GM23338 (cell line): ENCODE measurements around the gene TIMM21. TPM values are rescaled to one million over a fixed set of nuclear protein-coding genes. Genes with fewer than 3 reads are reported as not detected.

ENCODE experiments used
- ATAC-seq: fragments of 200-7000 bp; cut with Tn5 transposase; 3 replicates; pipeline ENCODE4 v1.9.1; 2020
- DNase-seq: peaks from one replicate; pipeline ENCODE4 v3.0.0-alpha.2; 2015; ENCODE audit warnings: low spot score
- H2AFZ ChIP-seq: fragments of 200-600 bp; sonication (generic); 2 replicates; pipeline ENCODE4 v1.8.0; 2016; ENCODE audit warnings: antibody characterized with exemption, mild to moderate bottlenecking, moderate library complexity
- H3F3A ChIP-seq: fragments of 200-600 bp; sonication (generic); replicated peaks from 2 replicates; pipeline ENCODE4 v1.8.0; 2017; ENCODE audit warnings: antibody characterized with exemption, mixed run types, low read depth
- H3K27ac ChIP-seq: fragments of 200-600 bp; sonication (generic); 2 replicates; pipeline ENCODE4 v1.6.1; 2016; ENCODE audit warnings: low read depth
- H3K27me3 ChIP-seq: fragments of 200-600 bp; sonication (generic); 2 replicates; pipeline ENCODE4 v1.8.0; 2016; ENCODE audit warnings: mild to moderate bottlenecking, mixed run types, moderate library complexity; ENCODE audit not compliant: insufficient read depth
- H3K36me3 ChIP-seq: fragments of 200-600 bp; sonication (generic); 2 replicates; pipeline ENCODE4 v1.8.0; 2016; ENCODE audit warnings: mild to moderate bottlenecking; ENCODE audit not compliant: insufficient read depth
- H3K4me1 ChIP-seq: fragments of 200-600 bp; sonication (generic); 2 replicates; pipeline ENCODE4 v1.8.0; 2016; ENCODE audit warnings: mild to moderate bottlenecking, moderate library complexity; ENCODE audit not compliant: insufficient read depth
- H3K4me2 ChIP-seq: fragments of 200-600 bp; sonication (generic); 2 replicates; pipeline ENCODE4 v1.7.1; 2017; ENCODE audit warnings: mixed run types
- H3K4me3 ChIP-seq: fragments of 200-600 bp; sonication (generic); 2 replicates; pipeline ENCODE4 v1.6.1; 2016; ENCODE audit warnings: mixed run types
- H3K79me2 ChIP-seq: fragments of 200-600 bp; sonication (generic); replicated peaks from 2 replicates; pipeline ENCODE4 v1.8.0; 2017; ENCODE audit warnings: mild to moderate bottlenecking; ENCODE audit not compliant: insufficient read depth
- H3K9me2 ChIP-seq: fragments of 200-600 bp; sonication (generic); 2 replicates; pipeline ENCODE4 v1.8.0; 2017; ENCODE audit not compliant: insufficient read depth
- H4K20me1 ChIP-seq: fragments of 200-600 bp; sonication (generic); replicated peaks from 2 replicates; pipeline ENCODE4 v1.8.0; 2017; ENCODE audit warnings: mild to moderate bottlenecking; ENCODE audit not compliant: insufficient read depth
- H3K27ac Mint-ChIP-seq: 2 replicates; pipeline ENCODE4 v1.8.0; 2020; ENCODE audit warnings: inconsistent platforms, mild to moderate bottlenecking, moderate library complexity, mixed read lengths
- H3K27me3 Mint-ChIP-seq: 3 replicates; pipeline ENCODE4 v1.8.0; 2022; ENCODE audit warnings: low read depth, mild to moderate bottlenecking, moderate library complexity, mixed read lengths, inconsistent platforms; ENCODE audit not compliant: insufficient read depth, poor library complexity
- H3K36me3 Mint-ChIP-seq: 3 replicates; pipeline ENCODE4 v1.8.0; 2021; ENCODE audit warnings: low read depth, mild to moderate bottlenecking, inconsistent platforms, moderate library complexity, mixed read lengths
- H3K4me1 Mint-ChIP-seq: 3 replicates; pipeline ENCODE4 v1.8.0; 2020; ENCODE audit warnings: mild to moderate bottlenecking, inconsistent platforms, mixed read lengths
- H3K4me3 Mint-ChIP-seq: 3 replicates; pipeline ENCODE4 v1.8.0; 2021; ENCODE audit warnings: moderate library complexity, mild to moderate bottlenecking, inconsistent platforms, mixed read lengths
- H3K9me3 Mint-ChIP-seq: 3 replicates; pipeline ENCODE4 v1.8.0; 2020; ENCODE audit warnings: moderate library complexity, mild to moderate bottlenecking, inconsistent platforms, mixed read lengths
- CREB1 ChIP-seq: fragments of 250-450 bp; sonication (Bioruptor Pico); IDR thresholded peaks from 2 replicates; pipeline ENCODE4 v1.5.0; 2020; ENCODE audit warnings: low read depth, mild to moderate bottlenecking, moderate library complexity
- CTCF ChIP-seq, 2 experiments: fragments of 200-600 bp in 1 of 2; sonication (generic) in 1 of 2; conservative IDR thresholded peaks; 2 replicates each; pipeline versions ENCODE4 v1.5.1 to v1.6.1; 2016 to 2017; ENCODE audit warnings: antibody characterized with exemption in 2 of 2, low read depth in 2 of 2, mild to moderate bottlenecking in 2 of 2, moderate library complexity in 1 of 2
- ETS1 ChIP-seq: IDR thresholded peaks from 2 replicates; pipeline ENCODE4 v1.6.1; 2016; ENCODE audit warnings: antibody characterized with exemption
- EZH2 ChIP-seq: fragments of 200-600 bp; sonication (generic); IDR thresholded peaks from one replicate; pipeline ENCODE4 v1.8.0; 2017; ENCODE audit warnings: antibody characterized with exemption, mild to moderate bottlenecking, low read depth; ENCODE audit not compliant: unreplicated experiment
- JUNB ChIP-seq: IDR thresholded peaks from one replicate; pipeline ENCODE4 v1.6.1; 2016; ENCODE audit warnings: antibody characterized with exemption; ENCODE audit not compliant: unreplicated experiment
- NANOG ChIP-seq: IDR thresholded peaks from 2 replicates; pipeline ENCODE4 v1.6.1; 2016; ENCODE audit warnings: antibody characterized with exemption, borderline replicate concordance
- REST ChIP-seq: IDR thresholded peaks from one replicate; pipeline ENCODE4 v1.6.1; 2018; ENCODE audit warnings: antibody characterized with exemption; ENCODE audit not compliant: unreplicated experiment
- ZNF331 ChIP-seq: fragments of 250-450 bp; sonication (Bioruptor Pico); IDR thresholded peaks from 2 replicates; pipeline ENCODE4 v1.5.0; 2020; ENCODE audit warnings: low read depth, mild to moderate bottlenecking, moderate library complexity
- ZNF462 ChIP-seq: fragments of 250-450 bp; sonication (Bioruptor Pico); IDR thresholded peaks from 2 replicates; pipeline ENCODE4 v1.5.0; 2020; ENCODE audit warnings: mild to moderate bottlenecking, moderate library complexity
- polyA plus RNA-seq: library from polyadenylated mRNA; unstranded; fragments of >200 nt; fragmentation: Nextera tagmentation; extraction: Ambion mirVana; gene quantifications from 2 replicates; pipeline ENCODE4 v1.2.1, GENCODE V29; 2016
- total RNA-seq: library from RNA; depleted of rRNA; stranded (reverse); fragments of >200 nt; shearing (Covaris generic); gene quantifications from 2 replicates; pipeline ENCODE4 v1.2.3, GENCODE V29; 2014

The TIMM21 gene
- total and polyA plus RNA-seq, 2 experiments from 2014 or later: 49.2 to 97.6 TPM

GRCh38 chr18:74148543-74149070 lies 284 bp downstream of the TIMM21 start (continued):
- no peak for TF ChIP-seq REST
- no peak for TF ChIP-seq CREB1 (CRISPR knock-in tag)
- TF ChIP-seq ZNF331 (CRISPR knock-in tag): no peak
- no peak for TF ChIP-seq JUNB
- TF ChIP-seq CTCF (conservative IDR thresholded peaks at IDR 0.05; ENCODE audit: low read depth in 2 of 2): no peak
- TF ChIP-seq EZH2: no peak
- no peak for TF ChIP-seq ETS1

- Histone ChIP-seq H3K4me1 (peaks cover 12% of the 10 kb centered on the region), H2AFZ (no peak overlapping the region), H3K27ac (no peak overlapping the region), H3K79me2 (peaks cover 62% of the 10 kb centered on the region), H4K20me1 (peaks cover 9% of the 10 kb centered on the region), H3K36me3 (0 out of 2 replicates have a peak, but pooled peaks cover 2% of the 10 kb centered on the region), H3F3A (no peaks in the 10 kb centered on the region), H3K4me3 (peak overlapping the region; percentile 82), H3K9me2 (no peaks in the 10 kb centered on the region), H3K27me3 (peaks cover 9% of the 10 kb centered on the region; the same call in 1 of the 2 replicates), H3K4me2 (peak overlapping the region; percentile 84)
- no peak overlapping the region for H3K27ac Mint-ChIP-seq
- peaks cover 15% of the 10 kb centered on the region; the same call in 2 of the 3 replicates for H3K36me3 Mint-ChIP-seq
- H3K4me1 Mint-ChIP-seq: peaks cover 22% of the 10 kb centered on the region
- DNase-seq: no peak
- peaks cover 3% of the 10 kb centered on the region; the same call in 1 of the 3 replicates for H3K9me3 Mint-ChIP-seq
- peaks cover 23% of the 10 kb centered on the region for H3K27me3 Mint-ChIP-seq
- peak overlapping the region; percentile 99 for H3K4me3 Mint-ChIP-seq
- ATAC-seq: no peak
- TF ChIP-seq NANOG (no peak), ZNF331 (CRISPR knock-in tag) (no peak), EZH2 (no peak), ZNF462 (CRISPR knock-in tag) (no peak), CTCF (conservative IDR thresholded peaks at IDR 0.05; ENCODE audit: low read depth in 2 of 2) (no peak)
Observed at GRCh38 chr18:74149878-74150277, 1.6 kb downstream of the TIMM21 start.
